Stimulated activated CD4-positive, alpha-beta T cell treated with anti-CD3 and anti-CD28 coated beads, Interleukin-1b, Interleukin-23, amount 100 ng/mL, for 24 hours (primary cell): Measurements from ENCODE around the gene WDFY2.

Source experiments
- DNase-seq, 4 experiments: peaks; one replicate each; pipeline ENCODE4 v3.0.0-alpha.2; 2020; ENCODE audit warnings: low read depth in 4 of 4, low spot score in 1 of 4

WDFY2 gene

GRCh38 chr13:51811920-51812451, 227.7 kb downstream of the WDFY2 start:
- no peak for DNase-seq

GRCh38 chr13:51814071-51814470, 229.8 kb downstream of the WDFY2 start:
- DNase-seq, result no peak

GRCh38 chr13:51814825-51815650, 230.8 kb downstream of the WDFY2 start:
- peak in 3 of 4 experiments; percentile 41 to 57 (median 52) for DNase-seq

GRCh38 chr13:51815848-51816247, 231.6 kb downstream of the WDFY2 start:
- DNase-seq, result no peak

GRCh38 chr13:51816604-51817249, 232.5 kb downstream of the WDFY2 start:
- no peak for DNase-seq
